Nasal cavity respiratory epithelium epithelial cell of viscerocranial mucosa (primary cell): ENCODE data around the gene ILF2. TPM values are rescaled to one million over a fixed set of nuclear protein-coding genes. Genes with fewer than 3 reads are reported as not detected.

Source experiments
- total RNA-seq: library from RNA; depleted of rRNA; stranded (reverse); fragments of >200 nt; gene quantifications from 2 replicates; pipeline ENCODE4 v1.2.3, GENCODE V29; 2014

ILF2 gene
- 88.2 and 102 TPM in 2 replicates for total RNA-seq

DNA sequence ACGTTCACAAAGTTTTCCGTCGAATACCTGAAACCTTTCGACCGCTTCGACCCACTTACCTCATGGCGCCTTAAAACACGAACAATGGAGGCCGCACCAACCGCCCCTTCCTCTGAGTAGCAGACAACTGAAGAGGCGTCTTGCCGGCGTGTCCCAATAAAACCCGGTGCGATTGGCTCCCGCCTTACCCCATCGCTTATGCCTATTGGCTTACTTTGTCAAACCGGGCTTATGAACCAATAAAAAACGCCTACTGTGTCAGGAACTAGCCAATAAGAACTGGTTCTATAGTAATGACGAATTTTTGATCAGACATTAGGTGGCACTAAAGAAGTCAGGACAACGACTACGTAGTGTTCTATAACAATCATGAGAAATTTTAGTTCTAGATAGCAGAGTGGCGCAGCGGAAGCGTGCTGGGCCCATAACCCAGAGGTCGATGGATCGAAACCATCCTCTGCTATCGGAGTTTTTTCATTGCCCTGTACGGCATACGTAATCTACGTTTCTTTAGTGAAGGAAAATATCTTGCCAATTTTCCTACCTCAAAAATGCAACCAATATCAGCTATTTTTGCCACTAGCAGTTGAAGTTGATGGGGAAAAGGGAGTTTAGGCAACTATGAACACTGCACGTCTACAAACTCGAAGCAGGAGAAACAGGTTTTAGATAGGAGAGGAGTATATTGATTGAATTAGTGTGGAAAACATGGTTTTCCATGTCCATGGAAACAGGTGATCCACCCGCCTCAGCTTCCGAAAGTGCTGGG, at the start of gene ILF2:
ILF2 (minus strand) TSS at position 135 of the 769 bp plus-strand sequence; CDS start at position 64, 71 bp downstream.

DNA sequence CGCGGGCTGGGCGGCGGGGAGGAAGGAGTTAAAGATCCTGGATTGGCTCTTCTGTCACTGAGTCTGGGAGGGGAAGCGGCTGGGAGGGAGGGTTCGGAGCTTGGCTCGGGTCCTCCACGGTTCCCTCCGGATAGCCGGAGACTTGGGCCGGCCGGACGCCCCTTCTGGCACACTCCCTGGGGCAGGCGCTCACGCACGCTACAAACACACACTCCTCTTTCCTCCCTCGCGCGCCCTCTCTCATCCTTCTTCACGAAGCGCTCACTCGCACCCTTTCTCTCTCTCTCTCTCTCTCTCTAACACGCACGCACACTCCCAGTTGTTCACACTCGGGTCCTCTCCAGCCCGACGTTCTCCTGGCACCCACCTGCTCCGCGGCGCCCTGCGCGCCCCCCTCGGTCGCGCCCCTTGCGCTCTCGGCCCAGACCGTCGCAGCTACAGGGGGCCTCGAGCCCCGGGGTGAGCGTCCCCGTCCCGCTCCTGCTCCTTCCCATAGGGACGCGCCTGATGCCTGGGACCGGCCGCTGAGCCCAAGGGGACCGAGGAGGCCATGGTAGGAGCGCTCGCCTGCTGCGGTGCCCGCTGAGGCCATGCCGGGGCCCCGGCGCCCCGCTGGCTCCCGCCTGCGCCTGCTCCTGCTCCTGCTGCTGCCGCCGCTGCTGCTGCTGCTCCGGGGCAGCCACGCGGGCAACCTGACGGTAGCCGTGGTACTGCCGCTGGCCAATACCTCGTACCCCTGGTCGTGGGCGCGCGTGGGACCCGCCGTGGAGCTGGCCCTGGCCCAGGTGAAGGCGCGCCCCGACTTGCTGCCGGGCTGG, 7.9 kb upstream of the ILF2 start, which contains the start of gene NPR1:
NPR1 (plus strand) TSS at position 170 of the 818 bp plus-strand sequence; CDS start at position 591, 421 bp downstream.

DNA sequence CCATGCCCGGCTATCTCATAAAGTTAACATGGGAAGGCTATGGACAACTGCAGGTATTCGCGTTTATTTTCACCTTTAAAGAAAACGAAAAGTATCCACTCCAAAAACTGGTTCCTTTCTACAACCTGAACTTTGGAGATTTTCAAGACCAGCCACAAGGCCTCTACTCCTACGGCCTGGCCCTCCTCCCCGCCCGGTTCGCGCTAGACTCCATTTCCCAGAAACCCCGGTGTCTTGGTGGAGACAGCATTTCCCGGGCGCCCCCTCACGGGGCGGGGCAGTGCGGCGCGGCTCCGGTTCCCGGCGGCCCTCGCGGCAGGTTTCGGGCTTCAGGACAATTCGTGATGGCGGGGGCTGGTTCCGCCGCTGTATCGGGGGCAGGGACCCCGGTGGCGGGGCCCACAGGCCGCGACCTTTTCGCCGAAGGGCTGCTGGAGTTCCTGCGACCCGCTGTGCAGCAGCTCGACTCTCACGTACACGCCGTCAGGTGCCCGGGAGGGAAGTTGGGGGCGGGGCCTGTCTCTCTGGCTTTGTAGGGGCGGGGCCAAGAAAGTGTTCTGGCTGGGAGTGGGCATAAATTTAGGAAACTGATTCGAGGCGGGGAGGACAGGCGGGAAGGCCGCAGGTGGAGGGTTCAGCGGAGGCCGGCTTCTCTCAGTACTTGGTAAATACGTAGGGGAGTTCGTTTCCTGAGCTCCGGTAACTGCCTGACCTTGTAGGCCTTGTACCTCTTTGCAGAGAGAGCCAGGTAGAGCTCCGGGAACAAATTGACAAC, 12.2 kb downstream of the ILF2 start, which contains the start of gene SNAPIN:
SNAPIN (plus strand) TSS at position 304 of the 775 bp plus-strand sequence; CDS start at position 345, 41 bp downstream.

DNA sequence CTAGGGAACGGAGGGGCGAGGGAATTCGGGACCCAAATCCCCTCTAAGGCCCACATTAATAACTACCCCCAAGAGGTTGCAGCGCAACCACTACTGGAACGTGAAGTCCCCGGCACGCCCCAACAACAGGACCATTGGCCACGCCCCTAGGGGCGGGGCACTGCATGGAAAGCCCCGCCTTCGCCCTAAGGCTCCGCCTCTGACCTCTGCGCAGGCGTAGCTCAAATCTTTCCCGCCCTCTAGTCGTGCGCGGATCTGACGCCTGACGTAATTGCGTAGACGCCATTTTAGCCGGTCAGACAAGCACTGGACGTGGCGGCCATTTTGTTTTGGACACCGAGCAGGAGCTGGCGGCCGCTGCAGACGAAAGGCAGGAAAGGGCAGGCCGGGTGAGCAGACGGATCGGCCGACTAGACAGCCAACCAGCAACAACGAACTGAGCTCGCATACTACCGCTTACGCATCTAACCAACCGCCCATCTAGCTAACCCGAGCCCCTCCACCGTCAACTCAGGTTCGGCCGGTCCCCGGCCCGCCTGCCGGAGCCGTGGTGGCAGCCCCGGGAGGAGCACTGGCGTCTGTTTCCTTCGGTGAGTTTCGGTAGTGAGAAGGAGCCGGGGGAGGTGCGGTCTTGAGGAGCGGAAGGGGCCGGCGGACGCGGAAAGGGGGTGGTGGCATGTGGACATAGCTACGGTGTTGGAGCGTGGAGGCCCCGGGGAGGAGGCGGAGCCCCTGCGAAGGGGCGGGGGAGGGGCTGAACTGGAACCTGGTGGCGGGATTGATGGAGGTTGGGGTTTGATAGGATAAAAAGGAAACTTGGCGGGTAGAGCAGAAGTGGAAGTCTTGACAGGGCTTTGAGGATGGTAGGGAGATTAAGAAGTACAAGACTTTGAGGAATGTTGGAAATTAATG, 36.8 kb downstream of the ILF2 start, which contains the start of gene CHTOP:
CHTOP (plus strand) TSS at position 313 of the 912 bp plus-strand sequence. CDS start 2,523 bp downstream, outside the sequence.

DNA sequence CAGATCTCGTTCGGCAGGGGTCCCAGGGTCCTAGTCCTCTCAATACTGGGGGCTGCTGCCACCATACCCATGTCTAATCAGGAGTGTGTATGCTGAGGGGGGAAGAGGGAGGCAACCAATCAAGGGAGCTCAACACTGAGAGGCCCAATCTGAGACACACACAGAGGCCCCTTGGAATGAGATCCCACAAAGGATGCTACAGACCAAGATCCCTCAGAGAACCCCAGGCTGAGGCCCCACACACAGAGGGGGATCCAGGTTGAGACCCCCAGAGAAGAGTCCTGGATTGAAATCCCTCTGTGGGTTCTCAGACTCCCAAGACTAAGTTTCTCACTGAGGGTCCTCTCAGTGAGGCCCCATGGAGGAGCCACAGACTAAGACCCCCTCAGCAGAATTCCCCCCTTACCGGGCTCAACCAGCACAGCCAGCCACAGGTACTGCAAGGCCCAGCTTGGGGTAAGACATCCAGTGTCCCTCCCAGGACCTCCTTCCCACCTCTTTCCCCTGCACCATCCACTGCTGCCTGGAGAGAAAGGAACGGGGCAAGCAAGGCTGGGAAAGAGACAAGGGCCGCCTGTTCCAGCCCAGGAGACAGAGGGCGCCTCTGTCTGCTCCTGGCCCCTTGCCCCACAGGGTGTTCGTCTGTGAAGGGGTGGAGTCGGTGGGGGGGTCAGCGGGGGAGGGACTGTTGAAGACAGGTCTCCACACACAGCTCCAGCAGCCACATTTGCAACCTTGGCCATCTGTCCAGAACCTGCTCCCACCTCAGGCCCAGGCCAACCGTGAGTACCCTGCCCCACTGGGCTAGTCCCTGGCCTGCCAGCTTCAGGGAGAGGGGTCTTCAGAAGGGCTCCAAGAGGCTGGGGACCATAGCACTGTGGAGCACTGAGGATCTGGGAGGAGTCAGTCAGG, 42.8 kb downstream of the ILF2 start, which contains the start of gene S100A1:
S100A1 (plus strand) TSS at position 720 of the 912 bp plus-strand sequence. CDS start 2,088 bp downstream, outside the sequence.

DNA sequence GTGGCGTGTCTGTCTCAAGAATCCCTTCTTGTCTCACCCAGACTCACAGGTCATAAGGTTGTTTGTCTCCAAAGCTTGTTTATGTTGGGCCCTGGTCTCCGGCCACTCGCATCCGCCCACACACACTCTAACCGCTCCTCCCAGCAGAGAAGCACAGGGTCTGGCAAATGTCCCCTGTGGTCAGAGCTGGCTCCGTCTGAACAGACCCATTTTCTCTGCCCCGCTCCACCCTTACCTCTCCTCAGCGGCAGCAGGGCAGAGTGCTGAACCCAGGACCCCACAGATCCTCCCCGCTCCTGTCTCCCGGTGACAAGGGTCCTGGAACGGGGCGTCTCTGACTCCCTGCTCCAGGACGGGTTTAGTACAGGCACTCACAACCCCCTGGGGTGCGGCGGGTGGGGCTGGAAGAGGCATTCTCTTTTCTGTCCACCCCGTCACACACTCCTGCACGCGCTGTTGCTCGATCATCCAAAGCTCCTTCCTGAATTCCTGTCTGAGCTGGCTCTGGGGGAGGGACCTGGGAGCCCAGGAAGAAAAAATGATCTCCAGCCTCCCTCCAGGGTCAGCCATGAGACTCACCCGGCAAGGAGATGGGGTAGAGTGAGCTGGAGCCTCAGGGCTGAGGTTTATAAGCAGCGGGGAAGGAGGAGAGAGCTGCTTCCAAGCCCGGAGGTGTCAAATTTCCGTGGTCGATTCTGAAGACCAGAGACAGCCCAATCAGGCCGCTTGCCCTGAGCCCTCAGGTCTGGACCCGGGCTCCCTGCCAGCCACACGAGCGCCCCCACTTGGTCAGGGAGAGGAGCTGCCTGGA, 43.7 kb downstream of the ILF2 start, which contains the start of gene S100A13:
S100A13 (minus strand) TSS at position 602 of the 811 bp plus-strand sequence. CDS start 1,033 bp downstream, outside the sequence.

DNA sequence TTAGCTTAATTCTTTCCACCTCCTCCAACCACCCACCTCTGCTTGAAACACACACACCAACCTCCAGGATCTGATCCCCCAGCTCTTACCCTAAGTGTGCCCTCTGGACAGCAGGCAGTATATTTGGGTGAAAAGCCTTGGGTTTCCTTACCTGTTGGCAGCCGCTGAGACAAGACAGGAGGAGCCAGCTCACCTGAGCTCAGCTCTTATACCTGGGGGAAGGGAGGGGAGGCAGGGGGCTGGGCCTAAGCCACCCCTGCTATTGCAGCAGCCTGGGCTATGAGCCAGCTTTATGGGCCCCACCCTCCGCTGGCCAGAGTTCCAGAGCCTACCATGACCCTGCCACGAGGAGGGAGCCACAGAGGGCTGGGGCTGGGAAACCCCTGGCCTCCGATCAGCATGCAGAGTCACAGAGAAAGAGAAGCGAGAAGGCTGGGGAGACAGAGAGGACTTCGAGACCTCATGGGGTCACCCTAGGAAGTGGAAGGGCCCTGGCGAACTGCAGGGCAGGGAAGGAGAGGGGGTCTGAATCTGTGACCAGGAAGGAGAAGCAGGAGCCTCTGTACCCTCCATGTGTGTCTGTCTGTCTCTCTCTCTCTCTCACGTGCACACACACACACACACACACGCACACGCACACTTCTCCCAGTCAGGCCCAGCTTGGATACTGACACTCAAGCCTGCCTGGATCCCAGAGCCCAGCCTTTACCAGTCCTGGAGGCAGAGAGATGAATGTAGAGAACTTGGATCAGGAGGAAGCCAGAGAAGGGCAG, 54.5 kb downstream of the ILF2 start, which contains the start of gene S100A14:
S100A14 (minus strand) TSS at position 182 of the 773 bp plus-strand sequence. CDS start 467 bp downstream, outside the sequence.

DNA sequence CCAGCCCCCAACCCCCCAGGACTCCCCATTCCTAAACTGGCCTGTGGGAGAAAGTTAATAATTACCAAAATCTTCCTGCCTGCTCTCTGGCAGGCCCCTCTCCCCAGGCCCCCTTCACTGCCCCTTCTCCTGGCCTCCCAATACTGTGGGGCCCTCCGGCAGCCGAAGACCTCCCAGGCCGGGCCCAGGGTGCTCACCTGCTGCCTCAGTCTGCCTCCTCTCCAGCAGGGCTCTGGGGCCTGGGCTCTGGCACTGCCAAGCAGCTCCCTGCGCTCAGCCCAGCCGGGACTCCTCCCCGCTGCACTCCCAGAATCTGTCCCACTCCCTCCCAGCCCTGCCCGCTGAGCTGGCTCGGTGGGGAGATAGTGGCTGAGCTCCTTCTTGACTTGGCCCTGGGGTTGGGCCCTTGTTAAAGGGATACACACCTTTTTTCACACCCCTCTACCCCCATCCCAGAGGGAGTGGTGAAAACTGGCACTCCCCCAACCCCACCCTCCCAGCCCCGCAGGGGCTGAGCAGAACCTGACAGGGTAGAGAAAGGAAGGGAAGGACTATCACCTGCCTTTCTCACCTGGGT, 58.0 kb downstream of the ILF2 start, which contains the start of gene S100A16:
S100A16 (minus strand) TSS at position 383 of the 577 bp plus-strand sequence. CDS start 4,986 bp downstream, outside the sequence.

Other genes with a start within 250 kb of the ILF2 start
- 0.64 and 2.1 TPM in 2 replicates for gene S100A7, start 210.3 kb downstream of the ILF2 start, total RNA-seq
- 257 and 1,880 TPM in 2 replicates for gene S100A6, start 135.0 kb downstream of the ILF2 start, total RNA-seq
- gene S100A5, start 130.1 kb downstream of the ILF2 start, total RNA-seq: not detected in 2 replicates
- 5.5 TPM in 2 replicates for gene S100A4, start 125.2 kb downstream of the ILF2 start, total RNA-seq
- 2.1 and 2.3 TPM in 2 replicates for gene S100A3, start 121.7 kb downstream of the ILF2 start, total RNA-seq
- gene S100A2, start 105.1 kb downstream of the ILF2 start, total RNA-seq: 666 and 777 TPM in 2 replicates
- gene S100A16, start 57.9 kb downstream of the ILF2 start, total RNA-seq: 568 and 750 TPM in 2 replicates
- 394 and 881 TPM in 2 replicates for gene S100A14, start 54.7 kb downstream of the ILF2 start, total RNA-seq
- 16.8 and 44.1 TPM in 2 replicates for gene S100A13, start 43.5 kb downstream of the ILF2 start, total RNA-seq
- not detected in 2 replicates for gene S100A1, start 42.6 kb downstream of the ILF2 start, total RNA-seq
- 56.5 and 61.9 TPM in 2 replicates for gene CHTOP, start 36.9 kb downstream of the ILF2 start, total RNA-seq
- gene SNAPIN, start 12.3 kb downstream of the ILF2 start, total RNA-seq: 42.1 and 66.6 TPM in 2 replicates
- gene NPR1, start 7.7 kb upstream of the ILF2 start, total RNA-seq: under 0.01 TPM in 1 of 2 replicates, not detected in the other
- gene INTS3, start 57.1 kb upstream of the ILF2 start, total RNA-seq: 16.4 and 37.2 TPM in 2 replicates
- 2.1 and 7.6 TPM in 2 replicates for gene SLC27A3, start 104.4 kb upstream of the ILF2 start, total RNA-seq